Naive B cell (primary cell): ENCODE results near the gene CDHR5. TPM values are rescaled to one million over a fixed set of nuclear protein-coding genes. Genes with fewer than 3 reads are reported as not detected.

Source experiments
- ATAC-seq, 2 donors: fragments of 150-1000 bp; cut with Tn5 transposase; 2 replicates each; pipeline ENCODE4 v1.10.0; 2021; ENCODE audit warnings: low read depth in 2 of 2, mild to moderate bottlenecking in 2 of 2, moderate library complexity in 2 of 2
- DNase-seq: peaks from one replicate; pipeline ENCODE4 v3.0.0; 2022
- H3K27ac Mint-ChIP-seq, 6 donors: one replicate each; pipeline ENCODE4 v1.8.0; 2020 to 2022; ENCODE audit warnings: mild to moderate bottlenecking in 6 of 6, mixed read lengths in 6 of 6, moderate library complexity in 5 of 6, inconsistent platforms in 2 of 6
- H3K27me3 Mint-ChIP-seq, 3 donors: one replicate each; pipeline ENCODE4 v1.8.0; 2021 to 2022; ENCODE audit warnings: mixed read lengths in 3 of 3, mild to moderate bottlenecking in 1 of 3
- H3K36me3 Mint-ChIP-seq, 2 donors: one replicate each; pipeline ENCODE4 v1.8.0; 2020 to 2022; ENCODE audit warnings: mixed read lengths in 2 of 2, inconsistent platforms in 1 of 2, mild to moderate bottlenecking in 1 of 2
- H3K4me1 Mint-ChIP-seq, 3 donors: one replicate each; pipeline ENCODE4 v1.8.0; 2020 to 2022; ENCODE audit warnings: mixed read lengths in 3 of 3, inconsistent platforms in 1 of 3, mild to moderate bottlenecking in 1 of 3, moderate library complexity in 1 of 3
- H3K4me3 Mint-ChIP-seq, 8 donors: one replicate each; pipeline ENCODE4 v1.8.0; 2020 to 2022; ENCODE audit warnings: mild to moderate bottlenecking in 8 of 8, mixed read lengths in 8 of 8, moderate library complexity in 8 of 8, inconsistent platforms in 2 of 8
- H3K9me3 Mint-ChIP-seq, 7 donors: one replicate each; pipeline ENCODE4 v1.8.0; 2020 to 2022; ENCODE audit warnings: mixed read lengths in 7 of 7, mild to moderate bottlenecking in 5 of 7, inconsistent platforms in 2 of 7, moderate library complexity in 1 of 7
- polyA plus RNA-seq, 6 donors: library from polyadenylated mRNA; unstranded; fragments of 300-500 nt; fragmentation: Illumina TruSeq; gene quantifications; one replicate each; pipeline ENCODE4 v1.2.3, GENCODE V29; 2021; ENCODE audit warnings: low read depth in 6 of 6

The CDHR5 gene
- not detected for polyA plus RNA-seq

- ATAC-seq = no peak
- no peak for DNase-seq
- no peak within 1 kb of the TSS for H3K4me3 Mint-ChIP-seq
- peaks cover 16 to 47% (median 27%) of the 10 kb centered on the region in 3 donors for H3K27me3 Mint-ChIP-seq
- H3K36me3 Mint-ChIP-seq = no peaks in the 10 kb centered on the region
- no peak within 1 kb of the TSS for H3K27ac Mint-ChIP-seq
- peaks cover 20 to 28% (median 23%) of the 10 kb centered on the region in 3 donors for H3K4me1 Mint-ChIP-seq
- H3K9me3 Mint-ChIP-seq = no peaks in the 10 kb centered on the region
Observed at GRCh38 chr11:624705-625635, at the start of gene CDHR5. Gene CDHR5, minus strand, starts transcription at chr11:624955. Its CDS starts 53 bp downstream, at chr11:624902.

GRCh38 chr11:674406-674805, 49.7 kb upstream of the CDHR5 start:
- Mint-ChIP-seq H3K4me1 (no peaks in the 10 kb centered on the region), H3K27me3 (no peaks in the 10 kb centered on the region), H3K27ac (peak overlapping the region in 1 of 6 donors; percentile 51), H3K36me3 (peaks cover 10 to 22% of the 10 kb centered on the region in 2 donors), H3K4me3 (no peak overlapping the region), H3K9me3 (no peaks in the 10 kb centered on the region)
- ATAC-seq = no peak
- DNase-seq = no peak

GRCh38 chr11:673866-674265, 49.1 kb upstream of the CDHR5 start:
- DNase-seq (no peak), ATAC-seq (no peak)
- Mint-ChIP-seq H3K4me3 (no peak overlapping the region), H3K4me1 (no peaks in the 10 kb centered on the region), H3K27me3 (no peaks in the 10 kb centered on the region), H3K27ac (peak overlapping the region in 2 of 6 donors; percentile 56 to 90), H3K9me3 (no peaks in the 10 kb centered on the region), H3K36me3 (peaks cover 10 to 21% of the 10 kb centered on the region in 2 donors)

- H3K36me3 Mint-ChIP-seq = no peaks in the 10 kb centered on the region
- peaks cover 0 to 6% (median 4%) of the 10 kb centered on the region in 3 donors for H3K4me1 Mint-ChIP-seq
- no peaks in the 10 kb centered on the region for H3K9me3 Mint-ChIP-seq
- no peaks in the 10 kb centered on the region for H3K27me3 Mint-ChIP-seq
- no peak overlapping the region for H3K4me3 Mint-ChIP-seq
- no peak for DNase-seq
- no peak for ATAC-seq
- peak overlapping the region in 2 of 6 donors; percentile 26 to 78 for H3K27ac Mint-ChIP-seq
Observed at GRCh38 chr11:665704-666281, 41.0 kb upstream of the CDHR5 start.

- Mint-ChIP-seq H3K4me3 (no peak overlapping the region), H3K27me3 (no peaks in the 10 kb centered on the region), H3K36me3 (no peaks in the 10 kb centered on the region), H3K27ac (no peak overlapping the region), H3K9me3 (no peaks in the 10 kb centered on the region), H3K4me1 (peaks cover 0 to 6% (median 4%) of the 10 kb centered on the region in 3 donors)
- DNase-seq (no peak), ATAC-seq (no peak)
Observed at GRCh38 chr11:665062-665703, 40.4 kb upstream of the CDHR5 start.

GRCh38 chr11:662689-663274, 38.0 kb upstream of the CDHR5 start:
- Mint-ChIP-seq H3K4me3 (no peak overlapping the region), H3K9me3 (no peaks in the 10 kb centered on the region), H3K27me3 (no peaks in the 10 kb centered on the region), H3K4me1 (peaks cover 0 to 6% (median 4%) of the 10 kb centered on the region in 3 donors), H3K36me3 (no peaks in the 10 kb centered on the region), H3K27ac (peak overlapping the region in 3 of 6 donors; percentile 29 to 81 (median 47))
- DNase-seq = peak; percentile 44
- peak; percentile 64 to 71 for ATAC-seq

GRCh38 chr11:660681-661444, 36.1 kb upstream of the CDHR5 start:
- Mint-ChIP-seq H3K27me3 (no peaks in the 10 kb centered on the region), H3K36me3 (no peaks in the 10 kb centered on the region), H3K4me1 (peaks cover 0 to 6% (median 4%) of the 10 kb centered on the region in 3 donors), H3K4me3 (no peak overlapping the region), H3K27ac (no peak overlapping the region), H3K9me3 (no peaks in the 10 kb centered on the region)
- DNase-seq (no peak), ATAC-seq (no peak)

- ATAC-seq = no peak
- DNase-seq = no peak
- Mint-ChIP-seq H3K4me1 (peaks cover 0 to 6% (median 4%) of the 10 kb centered on the region in 3 donors), H3K9me3 (no peaks in the 10 kb centered on the region), H3K27ac (no peak overlapping the region), H3K4me3 (no peak overlapping the region), H3K36me3 (no peaks in the 10 kb centered on the region), H3K27me3 (no peaks in the 10 kb centered on the region)
Observed at GRCh38 chr11:660281-660680, 35.5 kb upstream of the CDHR5 start.

- no peak for ATAC-seq
- no peak for DNase-seq
Observed at GRCh38 chr11:659532-660085, 34.9 kb upstream of the CDHR5 start.

GRCh38 chr11:657691-658126, 33.0 kb upstream of the CDHR5 start:
- H3K4me1 Mint-ChIP-seq = peaks cover 0 to 4% (median 2%) of the 10 kb centered on the region in 3 donors
- no peak overlapping the region for H3K27ac Mint-ChIP-seq
- no peaks in the 10 kb centered on the region for H3K36me3 Mint-ChIP-seq
- no peak for ATAC-seq
- no peaks in the 10 kb centered on the region for H3K27me3 Mint-ChIP-seq
- no peaks in the 10 kb centered on the region for H3K9me3 Mint-ChIP-seq
- DNase-seq = no peak
- no peak overlapping the region for H3K4me3 Mint-ChIP-seq

More at GRCh38 chr11:659532-660085, 34.9 kb upstream of the CDHR5 start:
- no peaks in the 10 kb centered on the region for H3K36me3 Mint-ChIP-seq
- peaks cover 0 to 6% (median 4%) of the 10 kb centered on the region in 3 donors for H3K4me1 Mint-ChIP-seq
- peak overlapping the region in 1 of 6 donors; percentile 56 for H3K27ac Mint-ChIP-seq
- no peaks in the 10 kb centered on the region for H3K27me3 Mint-ChIP-seq
- no peak overlapping the region for H3K4me3 Mint-ChIP-seq
- no peaks in the 10 kb centered on the region for H3K9me3 Mint-ChIP-seq

GRCh38 chr11:656866-657265, 32.1 kb upstream of the CDHR5 start:
- no peak for DNase-seq
- H3K9me3 Mint-ChIP-seq = no peaks in the 10 kb centered on the region
- no peaks in the 10 kb centered on the region for H3K27me3 Mint-ChIP-seq
- no peak overlapping the region for H3K27ac Mint-ChIP-seq
- no peak overlapping the region for H3K4me3 Mint-ChIP-seq
- ATAC-seq = no peak
- no peaks in the 10 kb centered on the region for H3K36me3 Mint-ChIP-seq
- H3K4me1 Mint-ChIP-seq = no peaks in the 10 kb centered on the region

GRCh38 chr11:656426-656825, 31.7 kb upstream of the CDHR5 start:
- Mint-ChIP-seq H3K27ac (no peak overlapping the region), H3K4me1 (no peaks in the 10 kb centered on the region), H3K9me3 (no peaks in the 10 kb centered on the region), H3K4me3 (no peak overlapping the region), H3K27me3 (no peaks in the 10 kb centered on the region), H3K36me3 (no peaks in the 10 kb centered on the region)
- no peak for ATAC-seq
- DNase-seq = no peak
